ENCODE data around the gene TXN2. TPM values are rescaled to one million over a fixed set of nuclear protein-coding genes. Genes with fewer than 3 reads are reported as not detected.

TXN2 gene
- total RNA-seq, 2 experiments from 2014 or later = 26.4 to 26.5 TPM

DNA sequence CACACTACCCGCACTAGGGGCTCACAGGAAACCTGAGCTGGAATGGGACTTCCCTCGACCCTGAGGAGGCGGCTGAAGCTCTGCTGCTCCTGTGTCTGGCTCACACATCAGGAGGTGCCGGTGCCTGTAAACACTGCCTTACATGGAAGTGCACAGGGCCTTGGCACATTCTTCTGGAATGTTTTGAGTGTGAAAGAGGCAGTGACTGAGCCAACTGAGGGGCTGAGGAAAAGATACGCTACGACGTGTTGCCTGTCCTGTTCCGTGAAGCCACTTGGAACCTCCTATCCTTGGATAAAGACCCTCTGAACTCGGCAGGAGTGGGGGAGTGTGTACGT lies 10.5 kb downstream of the TXN2 start:
- H3K4me1 ChIP-seq (ENCODE audit: insufficient read depth, low read length) = peaks cover 27% of the 10 kb centered on the region
- intact Hi-C loops (cut with DNase I, micrococcal nuclease) = loop anchor here (1.0 to 5.0 kb wide), 6 partner anchors 36 to 170 kb away; partner anchors contain the start of gene MYH9 (in 1 of the 2)
- H3K4me1 Mint-ChIP-seq (ENCODE audit: low read depth) = peaks cover 28% of the 10 kb centered on the region
- ATAC-seq (ENCODE audit: poor library complexity) = no peak
- no peaks in the 10 kb centered on the region for H3K9me3 ChIP-seq (ENCODE audit: control insufficient read depth in 1 of 2, insufficient read depth in 1 of 2, low read length in 2 of 2)
- DNase-seq = no peak
- H3K4me3 ChIP-seq (ENCODE audit: low read length) = no peak overlapping the region
- H3K27me3 ChIP-seq (ENCODE audit: control insufficient read depth in 1 of 2, insufficient read depth in 2 of 2, low read length in 2 of 2) = no peaks in the 10 kb centered on the region
- no peak overlapping the region for H3K27ac ChIP-seq (ENCODE audit: low read depth in 1 of 2, low read length in 2 of 2)
- peaks cover 56% of the 10 kb centered on the region for H3K36me3 Mint-ChIP-seq (ENCODE audit: low read depth)
- peak overlapping the region; percentile 70 for H3K27ac Mint-ChIP-seq
- H3K36me3 ChIP-seq (ENCODE audit: insufficient read depth, low read length) = peaks cover 55% of the 10 kb centered on the region
- H3K27me3 Mint-ChIP-seq = no peaks in the 10 kb centered on the region
- H3K9me3 Mint-ChIP-seq = no peaks in the 10 kb centered on the region
- TF ChIP-seq, protein P1, sequence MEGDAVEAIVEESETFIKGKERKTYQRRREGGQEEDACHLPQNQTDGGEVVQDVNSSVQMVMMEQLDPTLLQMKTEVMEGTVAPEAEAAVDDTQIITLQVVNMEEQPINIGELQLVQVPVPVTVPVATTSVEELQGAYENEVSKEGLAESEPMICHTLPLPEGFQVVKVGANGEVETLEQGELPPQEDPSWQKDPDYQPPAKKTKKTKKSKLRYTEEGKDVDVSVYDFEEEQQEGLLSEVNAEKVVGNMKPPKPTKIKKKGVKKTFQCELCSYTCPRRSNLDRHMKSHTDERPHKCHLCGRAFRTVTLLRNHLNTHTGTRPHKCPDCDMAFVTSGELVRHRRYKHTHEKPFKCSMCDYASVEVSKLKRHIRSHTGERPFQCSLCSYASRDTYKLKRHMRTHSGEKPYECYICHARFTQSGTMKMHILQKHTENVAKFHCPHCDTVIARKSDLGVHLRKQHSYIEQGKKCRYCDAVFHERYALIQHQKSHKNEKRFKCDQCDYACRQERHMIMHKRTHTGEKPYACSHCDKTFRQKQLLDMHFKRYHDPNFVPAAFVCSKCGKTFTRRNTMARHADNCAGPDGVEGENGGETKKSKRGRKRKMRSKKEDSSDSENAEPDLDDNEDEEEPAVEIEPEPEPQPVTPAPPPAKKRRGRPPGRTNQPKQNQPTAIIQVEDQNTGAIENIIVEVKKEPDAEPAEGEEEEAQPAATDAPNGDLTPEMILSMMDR (IDR thresholded peaks at IDR 0.05) = no peak
- ChIA-PET CTCF (interaction anchor here (0.7 to 4.2 kb wide), 17 partner anchors 11 to 232 kb away, joined by 3 to 60 read pairs (median 5); partner anchors contain the start of gene APOL2), POLR2A (interaction anchor here (1.1 to 1.6 kb wide), 4 partner anchors 20 to 171 kb away, joined by 4 to 7 read pairs (median 6); no protein-coding TSS in a partner anchor)
- H3K4me3 Mint-ChIP-seq = no peak overlapping the region

DNA sequence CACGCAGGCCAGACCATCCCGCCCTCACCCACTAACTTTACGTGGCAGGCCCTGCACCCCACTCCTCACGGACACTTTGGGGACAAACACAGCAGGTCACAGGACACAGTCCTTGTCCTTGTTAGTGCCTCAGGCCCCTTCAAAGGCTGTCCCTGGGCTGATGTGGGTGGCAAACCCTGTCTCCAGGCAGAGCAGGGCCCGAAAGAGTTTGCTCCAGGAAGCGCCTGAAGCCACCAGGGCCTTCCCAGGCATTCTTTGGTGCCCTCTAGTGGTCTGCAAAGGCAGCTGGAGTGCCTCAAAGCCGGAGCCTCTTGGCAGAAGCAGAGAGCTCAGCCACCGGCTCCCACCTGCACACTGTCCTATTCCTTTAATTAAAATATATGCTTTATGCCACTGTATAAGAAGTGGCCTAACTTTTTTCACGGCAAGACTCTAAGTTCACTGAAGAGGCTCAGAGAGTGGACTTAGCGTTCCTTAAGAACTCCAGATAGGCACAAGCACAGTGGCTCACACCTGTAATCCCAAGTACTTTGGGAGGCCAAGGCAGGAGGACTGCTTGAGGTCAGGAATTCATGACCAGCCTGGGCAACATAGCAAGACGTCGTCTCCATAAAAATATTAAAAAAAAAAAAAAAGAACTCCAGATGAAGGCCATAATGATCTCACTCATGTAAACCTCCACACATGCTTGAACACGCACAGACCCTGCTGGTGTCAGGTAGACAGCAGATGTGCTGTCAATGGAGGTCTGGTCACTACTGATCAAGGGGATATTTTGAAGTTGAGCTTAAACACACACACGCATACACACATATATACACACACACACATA lies 11.1 kb downstream of the TXN2 start:
- H3K4me1 Mint-ChIP-seq (ENCODE audit: low read depth) = peaks cover 26% of the 10 kb centered on the region
- peaks cover 50% of the 10 kb centered on the region for H3K36me3 Mint-ChIP-seq (ENCODE audit: low read depth)

DNA sequence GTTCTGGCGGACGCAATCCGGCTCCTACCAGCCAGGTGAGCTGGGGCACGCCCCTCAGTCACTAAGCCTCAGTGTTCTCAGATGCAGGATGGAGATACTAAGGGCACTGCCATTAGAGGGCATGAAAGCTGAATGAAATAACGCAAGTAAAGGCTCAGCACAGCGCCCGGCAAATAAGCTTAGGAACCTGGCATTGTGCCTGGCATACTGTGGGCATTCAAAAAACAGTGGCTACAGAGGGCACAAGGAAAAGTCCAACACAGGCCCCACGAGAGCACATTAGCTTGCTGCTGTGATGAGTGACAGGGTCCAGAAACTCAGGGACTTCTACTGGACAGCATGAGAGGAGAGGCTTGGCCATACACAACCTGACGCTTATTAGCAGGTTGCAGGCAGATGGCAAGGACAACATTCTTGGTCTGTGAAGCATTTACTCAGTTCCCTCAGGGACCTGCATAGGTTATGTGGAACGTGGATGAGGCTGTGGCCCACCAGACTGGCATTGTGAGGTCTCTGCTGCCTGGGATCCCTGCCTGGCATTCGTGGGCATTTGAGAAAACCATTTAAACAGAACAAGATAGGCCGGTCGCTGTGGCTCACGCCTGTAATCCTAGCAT lies 12.2 kb downstream of the TXN2 start:
- ATAC-seq (ENCODE audit: poor library complexity) (no peak), DNase-seq (no peak)
- H3K27me3 ChIP-seq (ENCODE audit: control insufficient read depth in 1 of 2, insufficient read depth in 2 of 2, low read length in 2 of 2) = no peaks in the 10 kb centered on the region
- H3K9me3 Mint-ChIP-seq = no peaks in the 10 kb centered on the region
- peaks cover 26% of the 10 kb centered on the region for H3K4me1 Mint-ChIP-seq (ENCODE audit: low read depth)
- H3K27ac Mint-ChIP-seq = no peak overlapping the region
- no peaks in the 10 kb centered on the region for H3K9me3 ChIP-seq (ENCODE audit: control insufficient read depth in 1 of 2, insufficient read depth in 1 of 2, low read length in 2 of 2)
- no peak overlapping the region for H3K27ac ChIP-seq (ENCODE audit: low read depth in 1 of 2, low read length in 2 of 2)
- peaks cover 38% of the 10 kb centered on the region for H3K36me3 Mint-ChIP-seq (ENCODE audit: low read depth)
- no peak overlapping the region for H3K4me3 Mint-ChIP-seq
- H3K36me3 ChIP-seq (ENCODE audit: insufficient read depth, low read length) = peaks cover 39% of the 10 kb centered on the region
- H3K27me3 Mint-ChIP-seq = no peaks in the 10 kb centered on the region
- POLR2A ChIA-PET = interaction anchor here (1.5 to 1.6 kb wide), 2 partner anchors 84 to 134 kb away, joined by 4 read pairs; no protein-coding TSS in a partner anchor
- H3K4me3 ChIP-seq (ENCODE audit: low read length) = no peak overlapping the region
- intact Hi-C loops (cut with DNase I, micrococcal nuclease) = no loop called here
- peaks cover 27% of the 10 kb centered on the region for H3K4me1 ChIP-seq (ENCODE audit: insufficient read depth, low read length)
- CTCF ChIA-PET = interaction anchor here (1.4 to 4.2 kb wide), 5 partner anchors 17 to 169 kb away, joined by 3 to 60 read pairs (median 14); no protein-coding TSS in a partner anchor
- TF ChIP-seq, protein P1 (IDR thresholded peaks at IDR 0.05) = no peak

More for the DNA sequence above, 11.1 kb downstream of the TXN2 start:
- no peaks in the 10 kb centered on the region for H3K9me3 ChIP-seq (ENCODE audit: control insufficient read depth in 1 of 2, insufficient read depth in 1 of 2, low read length in 2 of 2)
- TF ChIP-seq, protein P1 (IDR thresholded peaks at IDR 0.05) = peak; percentile 89
- POLR2A ChIA-PET = interaction anchor here (0.6 to 1.6 kb wide), 13 partner anchors 10 to 171 kb away, joined by 3 to 8 read pairs (median 4); no protein-coding TSS in a partner anchor
- Mint-ChIP-seq H3K27ac (peak overlapping the region; percentile 70), H3K27me3 (no peaks in the 10 kb centered on the region), H3K4me3 (no peak overlapping the region), H3K9me3 (no peaks in the 10 kb centered on the region)
- H3K27ac ChIP-seq (ENCODE audit: low read depth in 1 of 2, low read length in 2 of 2) = no peak overlapping the region
- intact Hi-C loops (cut with DNase I, micrococcal nuclease) = loop anchor here (1.0 to 5.0 kb wide), 6 partner anchors 36 to 169 kb away; partner anchors contain the start of gene MYH9 (in 1 of the 2)
- peaks cover 27% of the 10 kb centered on the region for H3K4me1 ChIP-seq (ENCODE audit: insufficient read depth, low read length)
- CTCF ChIA-PET = interaction anchor here (0.6 to 4.2 kb wide), 43 partner anchors 12 to 232 kb away, joined by 3 to 60 read pairs (median 5); partner anchors contain the start of genes APOL2 and MYH9
- DNase-seq (peak; percentile 71 to 92 (median 78)), ATAC-seq (ENCODE audit: poor library complexity) (peak; percentile 98)
- H3K4me3 ChIP-seq (ENCODE audit: low read length) = no peak overlapping the region
- H3K27me3 ChIP-seq (ENCODE audit: control insufficient read depth in 1 of 2, insufficient read depth in 2 of 2, low read length in 2 of 2) = no peaks in the 10 kb centered on the region
- peaks cover 49% of the 10 kb centered on the region for H3K36me3 ChIP-seq (ENCODE audit: insufficient read depth, low read length)

All from CD4-positive, alpha-beta T cell (primary cell).